GM12875 (cell line): ENCODE measurements around the gene PLAGL2.

ENCODE experiments used
- H3K4me3 ChIP-seq: one replicate; pipeline ENCODE4 v1.5.1; 2011; ENCODE audit warnings: low read depth, low read length, control low read depth
- TF ChIP-seq, protein P1 (sequence below): IDR thresholded peaks from 2 replicates; pipeline ENCODE4 v1.5.1; 2011; ENCODE audit warnings: low read depth, mild to moderate bottlenecking, control low read depth, inconsistent platforms, low read length, moderate library complexity, borderline replicate concordance; ENCODE audit not compliant: insufficient read depth

Gene PLAGL2

GRCh38 chr20:32231245-32231644 lies 23.7 kb upstream of the PLAGL2 start:
- no peak overlapping the region for H3K4me3 ChIP-seq
- TF ChIP-seq, protein P1, sequence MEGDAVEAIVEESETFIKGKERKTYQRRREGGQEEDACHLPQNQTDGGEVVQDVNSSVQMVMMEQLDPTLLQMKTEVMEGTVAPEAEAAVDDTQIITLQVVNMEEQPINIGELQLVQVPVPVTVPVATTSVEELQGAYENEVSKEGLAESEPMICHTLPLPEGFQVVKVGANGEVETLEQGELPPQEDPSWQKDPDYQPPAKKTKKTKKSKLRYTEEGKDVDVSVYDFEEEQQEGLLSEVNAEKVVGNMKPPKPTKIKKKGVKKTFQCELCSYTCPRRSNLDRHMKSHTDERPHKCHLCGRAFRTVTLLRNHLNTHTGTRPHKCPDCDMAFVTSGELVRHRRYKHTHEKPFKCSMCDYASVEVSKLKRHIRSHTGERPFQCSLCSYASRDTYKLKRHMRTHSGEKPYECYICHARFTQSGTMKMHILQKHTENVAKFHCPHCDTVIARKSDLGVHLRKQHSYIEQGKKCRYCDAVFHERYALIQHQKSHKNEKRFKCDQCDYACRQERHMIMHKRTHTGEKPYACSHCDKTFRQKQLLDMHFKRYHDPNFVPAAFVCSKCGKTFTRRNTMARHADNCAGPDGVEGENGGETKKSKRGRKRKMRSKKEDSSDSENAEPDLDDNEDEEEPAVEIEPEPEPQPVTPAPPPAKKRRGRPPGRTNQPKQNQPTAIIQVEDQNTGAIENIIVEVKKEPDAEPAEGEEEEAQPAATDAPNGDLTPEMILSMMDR, result no peak

DNA sequence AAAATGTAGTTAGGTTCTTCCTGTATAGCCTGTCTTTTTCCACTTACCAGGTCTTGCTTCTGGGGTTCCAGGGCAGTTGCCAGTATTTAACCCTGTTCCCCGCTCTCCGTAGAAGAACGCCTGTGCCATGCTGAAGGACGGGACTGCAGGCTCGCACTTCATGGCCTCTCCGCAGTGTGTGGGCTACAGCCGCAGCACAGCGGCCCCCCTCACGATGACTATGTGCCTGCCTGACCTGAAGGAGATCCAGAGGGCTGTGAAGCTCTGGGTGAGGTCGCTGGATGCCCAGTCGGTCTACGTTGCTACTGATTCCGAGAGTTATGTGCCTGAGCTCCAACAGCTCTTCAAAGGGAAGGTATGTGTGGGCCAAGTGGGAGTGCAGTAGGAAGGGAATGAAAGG lies 23.2 kb upstream of the PLAGL2 start:
- no peak overlapping the region for H3K4me3 ChIP-seq
- TF ChIP-seq, protein P1, result no peak

DNA sequence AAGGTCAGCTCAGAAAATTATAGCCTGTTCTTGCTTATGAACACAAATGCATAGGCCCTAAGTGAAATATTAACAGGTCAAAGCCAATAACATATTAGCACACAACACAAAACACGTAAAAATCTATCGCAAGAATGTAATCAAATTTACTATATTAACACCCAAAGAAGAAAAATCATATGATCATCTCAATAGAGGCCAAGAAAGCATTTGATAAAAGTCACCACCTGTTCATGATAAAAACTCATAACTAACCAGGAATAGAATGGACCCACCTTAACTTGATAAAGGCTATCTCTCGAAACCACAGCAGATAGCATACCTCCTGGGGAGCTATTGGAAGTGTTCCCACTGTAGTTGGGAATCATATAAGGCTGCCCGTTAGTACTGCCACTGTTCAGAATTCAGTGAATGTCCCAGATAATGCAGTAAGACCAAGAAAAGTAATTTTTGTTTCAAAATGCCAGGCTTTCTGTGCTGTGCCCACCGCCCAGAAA lies 21.8 kb upstream of the PLAGL2 start:
- TF ChIP-seq, protein P1, result no peak
- no peak overlapping the region for H3K4me3 ChIP-seq

GRCh38 chr20:32227744-32228688 lies 20.5 kb upstream of the PLAGL2 start:
- TF ChIP-seq, protein P1, result no peak
- H3K4me3 ChIP-seq, result no peak overlapping the region

DNA sequence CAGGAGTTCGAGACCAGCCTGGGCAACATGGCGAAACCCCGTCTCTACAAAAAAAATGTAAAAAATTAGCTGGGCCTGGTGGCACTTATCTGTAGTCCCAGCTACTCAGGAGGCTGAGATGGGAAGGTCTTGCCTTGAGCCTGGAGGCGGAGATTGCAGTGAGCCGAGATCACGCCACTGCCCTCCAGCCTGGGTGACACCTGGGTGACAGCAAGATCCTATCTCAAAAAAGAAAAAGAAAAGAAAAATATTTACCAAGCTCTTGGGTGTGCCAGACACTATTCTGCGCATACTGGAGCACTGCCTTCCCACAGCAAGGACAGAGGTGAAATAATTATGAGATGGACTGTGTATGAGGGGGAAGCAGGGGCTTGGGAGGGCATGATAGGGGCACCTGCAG lies 19.8 kb upstream of the PLAGL2 start:
- no peak overlapping the region for H3K4me3 ChIP-seq
- TF ChIP-seq, protein P1, result no peak

DNA sequence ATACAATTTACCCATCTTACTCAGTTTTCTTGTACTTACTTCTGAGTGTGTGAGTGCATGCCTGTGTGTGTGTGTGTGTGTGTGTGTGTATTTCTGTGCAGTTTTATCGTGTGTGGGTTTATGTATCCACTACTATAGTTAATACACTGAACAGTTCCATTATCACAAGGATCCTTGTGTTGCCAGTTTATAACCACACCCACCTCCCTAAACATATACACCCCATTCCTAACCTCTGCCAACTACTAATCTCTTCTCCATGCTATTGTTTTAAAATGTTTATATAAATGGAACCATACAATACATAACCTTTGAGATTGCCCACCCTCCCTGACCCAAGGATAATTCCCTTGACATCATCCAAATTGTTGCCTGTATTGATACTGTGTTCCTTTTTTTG lies 18.8 kb upstream of the PLAGL2 start:
- no peak overlapping the region for H3K4me3 ChIP-seq
- TF ChIP-seq, protein P1, result no peak

GRCh38 chr20:32224463-32224862 lies 16.9 kb upstream of the PLAGL2 start:
- TF ChIP-seq, protein P1, result no peak
- no peak overlapping the region for H3K4me3 ChIP-seq
